Fibroblast of mammary gland (primary cell): ENCODE measurements around the gene TMEM181.
A peak's percentile ranks its signal among the peaks of the same experiment; 100 is the strongest.

Source experiments
- DNase-seq: peaks from one replicate; pipeline ENCODE4 v3.0.0-alpha.2; 2010; ENCODE audit warnings: low read depth
- H3K4me3 ChIP-seq: 2 replicates; pipeline ENCODE4 v1.5.1; 2011; ENCODE audit warnings: low read depth, mild to moderate bottlenecking, low read length, moderate library complexity; ENCODE audit not compliant: control insufficient read depth
- CTCF ChIP-seq: conservative IDR thresholded peaks from 2 replicates; pipeline ENCODE4 v1.5.1; 2011; ENCODE audit warnings: low read depth, low read length, inconsistent platforms; ENCODE audit not compliant: control insufficient read depth, insufficient read depth

Gene TMEM181

GRCh38 chr6:158642097-158642601 is 82.3 kb downstream of the TMEM181 start:
- DNase-seq: peak; percentile 97
- peak overlapping the region; percentile 87 for H3K4me3 ChIP-seq
- no peak for TF ChIP-seq CTCF

GRCh38 chr6:158643836-158644230 is 83.9 kb downstream of the TMEM181 start:
- peak; percentile 18 for DNase-seq
- peak overlapping the region; percentile 87 for H3K4me3 ChIP-seq
- no peak for TF ChIP-seq CTCF

DNA sequence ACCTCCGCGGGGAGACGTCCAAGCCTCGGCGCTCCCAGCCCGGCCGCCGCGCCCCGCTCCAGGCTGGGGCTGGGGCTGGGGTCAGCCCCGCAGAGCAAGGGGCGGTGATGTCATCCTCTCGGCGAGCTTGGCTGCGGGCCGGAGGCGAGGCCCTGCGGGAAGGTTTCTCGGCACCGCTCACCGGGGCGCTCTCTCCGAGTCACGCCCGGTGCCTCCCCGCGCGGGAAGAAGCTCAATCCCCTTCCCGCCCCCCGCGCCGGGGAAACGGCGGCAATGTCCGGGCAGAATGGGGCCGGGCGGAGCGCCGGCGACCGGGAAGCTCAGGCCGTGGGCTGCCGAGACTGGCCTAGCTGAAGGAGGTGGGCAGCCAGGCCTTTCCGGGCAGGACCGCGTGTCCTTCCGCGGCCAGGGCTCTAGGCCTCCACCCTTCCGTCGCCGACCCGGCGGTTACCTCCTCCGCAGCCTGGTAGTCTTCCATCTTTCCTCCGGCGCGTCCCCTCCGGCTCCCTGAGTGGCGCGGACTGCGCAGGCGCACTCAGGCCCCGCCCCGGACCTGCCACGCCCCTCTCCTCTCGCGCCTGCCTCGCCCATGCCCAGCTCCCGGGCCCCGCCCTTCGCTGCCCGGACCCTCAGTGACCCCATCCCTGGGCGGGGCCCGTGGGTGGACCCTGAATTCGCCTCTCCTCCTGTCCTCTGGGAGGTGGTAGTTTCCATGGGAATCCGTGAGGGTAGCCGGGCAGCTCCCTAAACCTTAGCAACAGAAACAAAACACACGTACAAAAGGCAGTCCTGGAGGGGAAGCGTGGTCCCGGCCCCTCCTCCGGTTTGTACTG is 84.6 kb downstream of the TMEM181 start, which contains the start of gene DYNLT1:
TSS of gene DYNLT1 (minus strand) at position 513 of the 833 bp plus-strand sequence. CDS start at position 478, 35 bp downstream.
- peak within 1 kb of the TSS; percentile 87 for H3K4me3 ChIP-seq
- peak; percentile 82 for DNase-seq
- no peak for TF ChIP-seq CTCF

DNA sequence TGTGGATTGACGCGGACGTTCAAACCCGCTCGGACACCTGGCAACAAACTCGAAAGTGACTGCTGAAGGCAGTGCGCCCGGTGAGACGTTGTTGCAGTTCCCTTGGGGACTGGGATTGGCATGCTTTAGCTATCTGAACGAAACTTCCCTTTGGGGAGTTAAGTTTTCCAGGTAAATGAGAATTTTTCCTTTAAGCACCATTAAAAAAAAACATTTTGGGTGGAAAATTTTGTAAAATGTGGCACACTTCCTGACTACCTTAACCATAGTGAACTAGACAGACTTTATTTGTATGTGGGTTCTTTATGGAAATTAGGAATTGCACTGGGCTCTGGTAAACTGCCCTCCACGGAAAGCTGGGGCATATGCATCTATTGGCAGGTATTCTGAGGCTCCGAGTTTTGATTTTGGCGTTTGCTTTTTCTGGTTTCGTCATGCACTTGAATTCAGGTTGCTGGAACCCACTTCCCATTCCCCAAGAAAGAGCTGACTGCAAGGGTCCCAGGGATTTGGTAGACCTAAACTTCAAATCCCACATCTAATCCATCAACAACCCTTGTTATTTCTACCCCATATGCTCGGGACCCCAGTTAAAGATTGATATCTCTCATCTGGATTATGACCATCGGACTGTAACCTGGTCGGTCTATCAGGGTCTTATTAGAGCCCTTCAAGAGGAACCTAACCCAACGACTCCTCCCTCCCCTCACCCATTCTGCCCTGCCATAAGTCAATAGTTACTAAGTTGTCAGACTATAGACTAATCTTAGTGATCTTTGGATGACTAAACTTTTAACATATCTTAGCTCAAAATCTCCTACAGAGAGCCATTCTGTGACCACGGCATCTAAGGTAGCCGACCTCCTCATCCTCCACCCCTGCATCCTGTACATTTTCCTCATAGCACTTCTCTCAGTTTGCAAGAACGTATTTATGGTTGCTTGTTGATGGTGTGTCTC is 85.5 kb downstream of the TMEM181 start:
- H3K4me3 ChIP-seq: peak overlapping the region; percentile 87
- no peak for TF ChIP-seq CTCF
- DNase-seq: no peak

DNA sequence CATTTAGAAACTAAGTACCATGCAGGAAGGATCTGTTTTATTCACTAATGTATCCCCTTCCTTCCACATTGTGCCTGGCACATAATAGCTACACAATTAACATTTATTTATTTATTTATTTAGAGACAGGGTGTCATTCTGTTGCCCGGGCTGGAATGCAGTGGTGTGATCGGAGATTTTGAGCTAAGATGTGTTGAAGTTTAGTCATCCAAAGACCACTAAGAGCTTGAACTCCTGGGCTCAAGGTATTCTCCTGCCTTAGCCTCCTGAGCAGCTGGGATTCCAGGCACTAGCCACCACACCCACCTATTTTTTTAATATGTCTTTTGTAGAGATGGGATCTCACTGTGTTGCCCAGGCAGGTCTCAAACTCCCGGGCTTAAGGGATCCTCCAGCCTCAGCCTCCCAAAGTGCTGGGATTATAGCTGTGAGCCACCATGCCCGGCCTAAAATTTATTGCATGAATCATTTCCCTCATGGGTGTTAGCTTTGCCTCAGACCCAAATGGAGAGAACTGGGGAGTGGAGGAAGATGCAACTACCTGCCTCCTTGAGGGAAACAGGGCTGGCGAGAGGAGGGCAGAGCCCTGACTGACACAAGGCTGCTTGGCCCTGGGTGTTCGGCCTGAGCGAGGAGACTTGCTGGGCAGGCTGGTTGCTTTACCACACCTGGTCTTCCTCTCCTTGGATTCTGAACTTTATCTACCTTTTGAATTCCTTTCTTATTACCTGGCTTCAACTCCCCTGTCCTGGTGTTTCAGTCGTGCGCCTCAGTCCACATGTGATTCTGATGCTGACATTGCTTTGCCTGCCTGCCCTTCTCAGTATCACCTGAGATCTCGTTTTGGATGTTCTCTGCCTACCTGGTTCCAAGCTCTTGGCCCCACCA is 86.4 kb downstream of the TMEM181 start:
- no peak for TF ChIP-seq CTCF
- DNase-seq: no peak
- H3K4me3 ChIP-seq: no peak overlapping the region

DNA sequence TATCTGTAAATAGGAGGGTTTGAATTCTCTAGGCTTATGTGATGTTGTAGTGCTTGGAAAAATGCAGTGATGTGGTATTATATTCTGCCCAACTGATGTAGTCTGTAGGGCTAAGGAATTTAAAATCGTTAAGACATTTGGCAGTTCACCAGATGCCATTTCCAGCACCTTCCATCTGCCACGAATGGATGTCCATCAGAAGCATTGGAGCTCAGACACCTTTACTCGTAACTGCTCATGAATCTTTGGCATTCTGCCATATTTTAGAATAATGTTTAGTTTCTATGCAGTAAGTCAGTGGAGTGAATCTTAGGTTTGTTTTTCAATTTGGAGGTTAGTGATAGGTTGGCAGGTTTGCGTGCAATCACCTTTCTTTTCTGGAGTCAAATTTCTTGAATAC is 87.6 kb downstream of the TMEM181 start:
- no peak for DNase-seq
- no peak for TF ChIP-seq CTCF
- H3K4me3 ChIP-seq: no peak overlapping the region
